Astrocyte (in vitro differentiated cells and primary cell): ENCODE results near the gene CEP68. TPM values are rescaled to one million over a fixed set of nuclear protein-coding genes. Genes with fewer than 3 reads are reported as not detected.

Experiments
- DNase-seq: peaks from one replicate; pipeline ENCODE4 v3.0.0-alpha.2; 2010; ENCODE audit warnings: low read depth
- FAIRE-seq: peaks from 2 replicates; lab custom pipeline; 2011; peaks lifted over from hg19 to GRCh38; lab: Jason Lieb, UNC
- H2AFZ ChIP-seq: 2 replicates; pipeline ENCODE4 v1.6.0; 2012; ENCODE audit warnings: low read depth, low read length, inconsistent platforms
- H3K27ac ChIP-seq: 2 replicates; pipeline ENCODE4 v1.5.1; 2011; ENCODE audit warnings: low read depth, low read length, inconsistent platforms
- H3K27me3 ChIP-seq: 2 replicates; pipeline ENCODE4 v1.6.0; 2011; ENCODE audit warnings: low read length, inconsistent platforms; ENCODE audit not compliant: insufficient read depth
- H3K36me3 ChIP-seq: 2 replicates; pipeline ENCODE4 v1.5.1; 2011; ENCODE audit warnings: low read length, inconsistent platforms; ENCODE audit not compliant: insufficient read depth
- H3K4me1 ChIP-seq: 2 replicates; pipeline ENCODE4 v1.5.1; 2011; ENCODE audit warnings: low read length, inconsistent platforms; ENCODE audit not compliant: insufficient read depth
- H3K4me2 ChIP-seq: 2 replicates; pipeline ENCODE4 v1.6.0; 2012; ENCODE audit warnings: low read length, inconsistent platforms
- H3K4me3 ChIP-seq: 2 replicates; pipeline ENCODE4 v1.5.1; 2011; ENCODE audit warnings: low read depth, mild to moderate bottlenecking, low read length, inconsistent platforms; ENCODE audit not compliant: insufficient read depth
- H3K79me2 ChIP-seq: 2 replicates; pipeline ENCODE4 v1.6.0; 2012; ENCODE audit warnings: mild to moderate bottlenecking, low read length, inconsistent platforms; ENCODE audit not compliant: insufficient read depth
- H3K9ac ChIP-seq: 2 replicates; pipeline ENCODE4 v1.6.0; 2012; ENCODE audit warnings: mild to moderate bottlenecking, low read length, inconsistent platforms
- H3K9me3 ChIP-seq: 2 replicates; pipeline ENCODE4 v1.5.1; 2012; ENCODE audit warnings: low read depth, mild to moderate bottlenecking, low read length, inconsistent platforms; ENCODE audit not compliant: insufficient read depth
- H4K20me1 ChIP-seq: 2 replicates; pipeline ENCODE4 v1.6.0; 2012; ENCODE audit warnings: low read length, inconsistent platforms; ENCODE audit not compliant: insufficient read depth
- H3K27ac Mint-ChIP-seq: one replicate; pipeline ENCODE4 v1.8.0; 2021; ENCODE audit warnings: mild to moderate bottlenecking, mixed read lengths; ENCODE audit not compliant: unreplicated experiment
- H3K27me3 Mint-ChIP-seq: one replicate; pipeline ENCODE4 v1.8.0; 2021; ENCODE audit warnings: low read depth, mixed read lengths; ENCODE audit not compliant: unreplicated experiment
- H3K36me3 Mint-ChIP-seq: one replicate; pipeline ENCODE4 v1.8.0; 2021; ENCODE audit warnings: low read depth, mixed read lengths; ENCODE audit not compliant: unreplicated experiment
- H3K4me1 Mint-ChIP-seq: one replicate; pipeline ENCODE4 v1.8.0; 2021; ENCODE audit warnings: low read depth, mixed read lengths; ENCODE audit not compliant: unreplicated experiment
- H3K4me3 Mint-ChIP-seq: one replicate; pipeline ENCODE4 v1.8.0; 2021; ENCODE audit warnings: mild to moderate bottlenecking, moderate library complexity, mixed read lengths; ENCODE audit not compliant: unreplicated experiment
- H3K9me3 Mint-ChIP-seq: one replicate; pipeline ENCODE4 v1.8.0; 2021; ENCODE audit warnings: mild to moderate bottlenecking, mixed read lengths; ENCODE audit not compliant: unreplicated experiment
- EZH2 ChIP-seq: IDR thresholded peaks from 2 replicates; pipeline ENCODE4 v1.6.1; 2012; ENCODE audit warnings: mild to moderate bottlenecking, low read length, inconsistent platforms; ENCODE audit not compliant: insufficient read depth
- total RNA-seq: library from RNA; stranded (reverse); gene quantifications from 2 replicates; pipeline ENCODE4 v1.2.1, GENCODE V29; 2021
- TF ChIP-seq, protein P1 (sequence below): IDR thresholded peaks from 2 replicates; pipeline ENCODE4 v1.5.1; 2011; ENCODE audit warnings: low read depth, mild to moderate bottlenecking, inconsistent platforms, low read length, moderate library complexity; ENCODE audit not compliant: insufficient read depth

The CEP68 gene
- total RNA-seq, 1 donor from 2014 or later = 6.9 TPM

DNA sequence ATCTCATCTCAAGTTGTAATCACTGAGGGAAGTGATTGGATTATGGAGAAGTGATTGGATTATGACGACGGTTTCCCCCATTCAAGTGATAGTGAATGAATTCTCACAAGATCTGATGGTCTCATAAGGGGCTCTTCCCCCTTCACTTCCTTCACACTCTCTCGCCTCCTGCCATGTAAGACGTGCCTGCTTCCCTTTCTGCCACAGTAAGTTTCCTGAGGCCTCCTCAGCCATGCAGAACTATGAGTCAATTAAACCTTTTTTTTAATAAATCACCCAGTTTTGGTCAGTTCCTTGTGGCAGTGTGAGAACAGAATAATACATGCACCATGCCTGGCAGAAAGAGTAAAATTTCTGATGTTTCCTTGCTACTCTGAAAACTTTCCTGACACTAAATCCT, 36.6 kb downstream of the CEP68 start:
- Histone ChIP-seq H3K4me2 (no peak overlapping the region), H4K20me1 (peaks cover 96% of the 10 kb centered on the region), H3K27ac (no peak overlapping the region), H3K4me3 (no peak overlapping the region), H3K79me2 (peaks cover 97% of the 10 kb centered on the region), H3K4me1 (no peaks in the 10 kb centered on the region), H3K9me3 (no peaks in the 10 kb centered on the region), H3K36me3 (peaks cover 50% of the 10 kb centered on the region), H3K9ac (no peak overlapping the region), H2AFZ (no peak overlapping the region), H3K27me3 (no peaks in the 10 kb centered on the region)
- TF ChIP-seq, protein P1, sequence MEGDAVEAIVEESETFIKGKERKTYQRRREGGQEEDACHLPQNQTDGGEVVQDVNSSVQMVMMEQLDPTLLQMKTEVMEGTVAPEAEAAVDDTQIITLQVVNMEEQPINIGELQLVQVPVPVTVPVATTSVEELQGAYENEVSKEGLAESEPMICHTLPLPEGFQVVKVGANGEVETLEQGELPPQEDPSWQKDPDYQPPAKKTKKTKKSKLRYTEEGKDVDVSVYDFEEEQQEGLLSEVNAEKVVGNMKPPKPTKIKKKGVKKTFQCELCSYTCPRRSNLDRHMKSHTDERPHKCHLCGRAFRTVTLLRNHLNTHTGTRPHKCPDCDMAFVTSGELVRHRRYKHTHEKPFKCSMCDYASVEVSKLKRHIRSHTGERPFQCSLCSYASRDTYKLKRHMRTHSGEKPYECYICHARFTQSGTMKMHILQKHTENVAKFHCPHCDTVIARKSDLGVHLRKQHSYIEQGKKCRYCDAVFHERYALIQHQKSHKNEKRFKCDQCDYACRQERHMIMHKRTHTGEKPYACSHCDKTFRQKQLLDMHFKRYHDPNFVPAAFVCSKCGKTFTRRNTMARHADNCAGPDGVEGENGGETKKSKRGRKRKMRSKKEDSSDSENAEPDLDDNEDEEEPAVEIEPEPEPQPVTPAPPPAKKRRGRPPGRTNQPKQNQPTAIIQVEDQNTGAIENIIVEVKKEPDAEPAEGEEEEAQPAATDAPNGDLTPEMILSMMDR = no peak
- no peak for TF ChIP-seq EZH2
- no peak for DNase-seq
- no peak overlapping the region for H3K27ac Mint-ChIP-seq
- no peak for FAIRE-seq
- H3K4me3 Mint-ChIP-seq = no peak overlapping the region
- peaks cover 20% of the 10 kb centered on the region for H3K36me3 Mint-ChIP-seq
- no peaks in the 10 kb centered on the region for H3K27me3 Mint-ChIP-seq
- no peaks in the 10 kb centered on the region for H3K9me3 Mint-ChIP-seq
- H3K4me1 Mint-ChIP-seq = peaks cover 25% of the 10 kb centered on the region

DNA sequence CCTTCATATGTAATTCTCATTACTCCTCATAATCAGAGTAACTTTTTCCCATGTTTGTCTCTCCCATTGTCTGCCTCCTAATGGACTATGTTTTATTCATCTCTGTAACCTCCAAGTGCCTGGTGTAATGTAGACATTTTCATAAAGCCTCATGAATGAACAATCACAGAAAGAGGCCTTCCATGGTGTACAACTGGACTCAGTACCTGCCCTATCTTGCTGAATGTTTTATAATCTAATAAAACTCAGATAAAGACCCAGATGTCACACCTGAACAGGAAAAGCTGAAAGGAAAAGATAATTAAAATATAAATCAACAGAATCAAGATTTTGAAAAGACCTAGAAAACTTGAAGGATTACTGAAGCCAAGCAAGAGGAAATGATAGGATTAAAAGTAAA, 37.0 kb downstream of the CEP68 start:
- H3K4me2 ChIP-seq = no peak overlapping the region
- no peak for FAIRE-seq
- peaks cover 46% of the 10 kb centered on the region for H3K36me3 ChIP-seq
- H3K4me3 ChIP-seq = no peak overlapping the region
- no peak for TF ChIP-seq EZH2
- TF ChIP-seq, protein P1 = no peak
- H3K79me2 ChIP-seq = peaks cover 97% of the 10 kb centered on the region
- no peak overlapping the region for H3K27ac ChIP-seq
- Mint-ChIP-seq H3K36me3 (peaks cover 16% of the 10 kb centered on the region), H3K9me3 (no peaks in the 10 kb centered on the region), H3K4me3 (no peak overlapping the region), H3K4me1 (peaks cover 27% of the 10 kb centered on the region), H3K27me3 (no peaks in the 10 kb centered on the region), H3K27ac (no peak overlapping the region)
- no peaks in the 10 kb centered on the region for H3K9me3 ChIP-seq
- peaks cover 96% of the 10 kb centered on the region for H4K20me1 ChIP-seq
- H3K27me3 ChIP-seq = no peaks in the 10 kb centered on the region
- no peak overlapping the region for H2AFZ ChIP-seq
- no peaks in the 10 kb centered on the region for H3K4me1 ChIP-seq
- no peak for DNase-seq
- no peak overlapping the region for H3K9ac ChIP-seq

DNA sequence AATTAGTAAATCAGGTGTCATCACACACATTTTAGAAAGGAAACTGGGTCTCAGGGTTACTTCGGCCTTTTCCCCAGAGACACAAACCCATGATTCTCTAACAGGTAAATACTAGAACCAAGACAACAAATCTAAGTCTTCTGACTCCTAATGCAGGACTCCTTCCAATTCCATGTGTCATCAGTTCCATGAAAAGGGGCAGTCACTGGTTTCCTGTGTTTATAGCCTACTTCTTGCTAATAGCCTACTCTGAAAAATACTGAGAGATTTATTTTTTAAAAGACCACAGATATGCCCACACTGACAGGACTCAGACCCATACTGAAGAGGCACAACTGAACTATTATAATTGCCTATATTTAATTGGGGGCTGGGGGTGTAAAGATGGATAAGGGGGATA, 40.7 kb downstream of the CEP68 start:
- H4K20me1 ChIP-seq = peaks cover 96% of the 10 kb centered on the region
- peaks cover 17% of the 10 kb centered on the region for H3K36me3 Mint-ChIP-seq

More for the DNA sequence above, 40.7 kb downstream of the CEP68 start:
- TF ChIP-seq, protein P1 = no peak
- TF ChIP-seq EZH2 = no peak
- peak overlapping the region; percentile 3 for H3K4me3 Mint-ChIP-seq
- DNase-seq (peak; percentile 32), FAIRE-seq (no peak)
- H3K27ac ChIP-seq = no peak overlapping the region
- no peak overlapping the region for H3K4me3 ChIP-seq
- no peak overlapping the region for H3K27ac Mint-ChIP-seq
- no peak overlapping the region for H3K4me2 ChIP-seq
- peaks cover 96% of the 10 kb centered on the region for H3K79me2 ChIP-seq
- no peaks in the 10 kb centered on the region for H3K9me3 ChIP-seq
- no peaks in the 10 kb centered on the region for H3K27me3 ChIP-seq
- peaks cover 26% of the 10 kb centered on the region for H3K4me1 Mint-ChIP-seq
- H3K36me3 ChIP-seq = peaks cover 34% of the 10 kb centered on the region
- no peak overlapping the region for H3K9ac ChIP-seq
- no peak overlapping the region for H2AFZ ChIP-seq
- no peaks in the 10 kb centered on the region for H3K27me3 Mint-ChIP-seq
- no peaks in the 10 kb centered on the region for H3K4me1 ChIP-seq
- no peaks in the 10 kb centered on the region for H3K9me3 Mint-ChIP-seq
